GM18519 (cell line): Measurements from ENCODE around the gene DGLUCY.
"Not testable (repeated sequence)": the region's sequence is repeated elsewhere in the genome, so short reads cannot be mapped to it uniquely, and the experiment has no call there.

Experiments used
- ATAC-seq: cut with Tn5 transposase; IDR thresholded peaks from one replicate; pipeline ENCODE4 v1.9.1; 2021; ENCODE audit warnings: mild to moderate bottlenecking, moderate library complexity; ENCODE audit not compliant: unreplicated experiment, low FRiP score

The DGLUCY gene

GRCh38 chr14:91113829-91114078, at the start of gene DGLUCY:
Gene DGLUCY, plus strand, starts transcription at chr14:91114073. Its CDS starts 46,222 bp downstream, at chr14:91160295.
- ATAC-seq = no peak

DNA sequence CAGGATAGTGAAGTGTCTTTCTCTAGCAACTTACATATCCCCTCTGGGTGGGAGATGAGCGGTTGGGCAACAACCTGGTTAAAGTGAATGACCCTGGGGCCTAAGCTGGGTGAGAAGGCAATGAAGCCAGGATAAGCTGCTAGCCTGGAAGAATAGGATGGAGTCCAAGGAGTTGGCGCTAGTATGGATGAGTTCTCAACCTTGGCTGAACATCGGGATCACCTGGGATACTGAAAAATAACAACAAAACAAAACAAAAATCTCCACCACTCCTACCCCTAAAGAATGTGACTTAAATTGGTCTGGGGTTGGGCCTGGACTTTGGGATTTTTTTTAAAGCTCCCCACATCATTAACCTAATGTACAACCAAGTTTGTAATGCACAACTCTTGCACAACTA, 48.6 kb upstream of the DGLUCY start:
- ATAC-seq = no peak

DNA sequence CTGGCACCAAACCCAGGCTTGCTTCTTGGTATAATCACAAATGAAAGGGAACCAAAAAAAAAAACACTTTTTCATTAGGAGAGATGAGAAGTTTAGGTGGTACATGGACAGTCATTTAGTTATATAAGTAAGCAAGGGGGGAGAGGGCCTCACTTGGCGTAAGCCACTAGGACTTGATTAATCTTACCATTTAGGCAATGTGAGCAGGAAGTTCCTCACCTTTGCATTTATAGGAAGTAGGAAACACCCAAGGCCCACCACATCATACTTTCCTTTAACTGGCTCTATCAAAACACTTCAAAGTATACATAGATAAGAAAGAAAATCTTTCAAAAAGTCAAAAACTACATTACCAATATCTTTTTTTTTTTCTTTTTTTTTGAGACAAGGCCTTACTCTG, 46.7 kb upstream of the DGLUCY start:
- ATAC-seq = no peak

GRCh38 chr14:91068642-91069041, 45.2 kb upstream of the DGLUCY start:
- no peak for ATAC-seq

DNA sequence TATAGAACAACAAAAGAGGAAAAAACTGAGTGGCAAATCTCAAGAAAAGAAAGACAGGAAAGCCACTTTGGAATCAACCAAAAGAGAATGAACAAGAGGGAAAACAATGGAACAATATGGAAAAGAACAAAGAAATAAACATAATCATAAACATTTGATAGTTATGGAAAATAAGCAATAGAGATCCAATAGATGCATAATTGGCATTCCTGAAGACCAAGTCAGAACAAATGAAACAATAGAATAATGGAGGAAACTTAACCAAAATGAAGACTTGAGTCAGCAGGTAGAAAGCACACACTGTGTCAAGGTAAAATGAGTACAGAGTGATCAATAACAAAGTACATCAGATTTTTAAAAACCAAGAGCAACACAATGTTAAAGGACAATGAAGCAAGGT, 43.3 kb upstream of the DGLUCY start:
- ATAC-seq = no peak

DNA sequence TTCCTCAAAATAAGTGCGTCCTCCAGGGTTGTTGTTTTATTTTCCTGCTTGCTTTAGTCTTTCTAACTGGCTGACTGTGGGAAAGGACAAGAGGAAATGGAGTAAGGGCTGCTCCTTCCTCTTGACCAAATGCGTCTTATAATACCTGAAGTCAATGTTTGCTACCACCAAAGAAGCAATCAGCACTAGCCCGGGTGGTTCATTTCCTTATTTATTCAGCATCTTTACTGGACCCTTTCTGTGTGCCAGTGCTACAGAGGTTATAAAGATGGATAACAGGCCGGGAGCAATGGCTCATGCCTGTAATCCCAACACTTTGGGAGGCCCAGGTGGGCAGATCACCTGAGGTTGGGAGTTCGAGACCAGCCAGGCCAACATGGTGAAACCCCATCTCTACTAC, 38.3 kb upstream of the DGLUCY start:
- no peak for ATAC-seq

- ATAC-seq = peak; percentile 64
Observed at GRCh38 chr14:91078095-91078737, 35.7 kb upstream of the DGLUCY start.

DNA sequence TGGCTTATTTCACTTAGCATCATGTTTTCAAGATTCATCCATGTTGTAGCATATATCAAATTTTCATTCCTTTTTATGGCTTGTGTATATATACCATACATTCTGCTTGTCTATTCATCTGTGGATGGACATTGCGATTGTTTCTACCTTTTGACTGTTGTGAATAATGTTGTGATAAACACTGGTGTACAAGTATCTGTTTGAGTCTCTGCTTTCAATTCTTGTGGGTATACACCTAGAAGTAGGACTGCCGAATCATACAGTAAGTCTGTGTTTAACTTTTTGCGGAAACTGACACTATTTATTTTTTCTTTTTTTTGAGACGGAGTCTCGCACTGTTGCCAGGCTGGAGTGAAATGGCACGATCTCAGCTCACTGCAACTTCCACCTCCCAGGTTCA, 33.8 kb upstream of the DGLUCY start:
- no peak for ATAC-seq

DNA sequence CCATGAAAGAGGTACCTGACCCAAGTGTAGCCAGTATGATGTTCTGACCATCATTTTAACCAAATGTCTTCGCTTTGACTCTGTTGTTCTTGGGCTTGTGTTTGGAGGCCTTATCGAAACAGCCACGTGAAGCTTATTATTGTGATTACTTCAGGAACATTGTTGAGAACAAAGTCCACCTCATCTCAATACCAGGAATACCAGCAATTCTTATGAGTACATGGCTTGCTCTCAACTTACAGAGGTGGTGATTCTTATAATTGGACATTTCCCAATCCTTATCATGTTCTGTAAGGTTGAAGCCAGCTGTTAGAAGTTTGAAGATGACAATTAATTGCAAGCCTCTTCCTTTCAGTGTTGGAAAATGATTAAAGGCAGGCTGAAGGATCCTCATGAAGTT, 31.6 kb upstream of the DGLUCY start:
- ATAC-seq = no peak

GRCh38 chr14:91084516-91084915, 29.4 kb upstream of the DGLUCY start:
- no peak for ATAC-seq

DNA sequence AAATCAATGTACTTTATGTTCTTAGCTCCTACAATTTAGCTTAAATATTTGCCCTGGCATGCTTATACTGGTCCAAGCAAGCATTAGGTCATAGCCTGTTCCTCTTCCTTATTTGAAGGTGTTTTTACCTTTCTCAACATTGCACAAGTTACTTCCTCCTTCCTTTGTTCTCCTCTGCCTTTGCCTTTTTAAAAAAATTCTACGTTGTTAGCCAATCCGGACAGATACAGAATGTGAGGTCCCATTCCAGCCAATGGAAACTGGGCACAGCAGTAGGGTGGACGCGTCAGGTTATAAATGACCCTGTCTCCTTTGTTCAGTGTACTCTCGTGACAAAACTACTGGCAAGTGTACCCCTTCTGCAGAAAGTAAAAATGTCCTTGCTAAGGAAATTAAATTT, 26.4 kb upstream of the DGLUCY start:
- not testable (repeated sequence) for ATAC-seq

DNA sequence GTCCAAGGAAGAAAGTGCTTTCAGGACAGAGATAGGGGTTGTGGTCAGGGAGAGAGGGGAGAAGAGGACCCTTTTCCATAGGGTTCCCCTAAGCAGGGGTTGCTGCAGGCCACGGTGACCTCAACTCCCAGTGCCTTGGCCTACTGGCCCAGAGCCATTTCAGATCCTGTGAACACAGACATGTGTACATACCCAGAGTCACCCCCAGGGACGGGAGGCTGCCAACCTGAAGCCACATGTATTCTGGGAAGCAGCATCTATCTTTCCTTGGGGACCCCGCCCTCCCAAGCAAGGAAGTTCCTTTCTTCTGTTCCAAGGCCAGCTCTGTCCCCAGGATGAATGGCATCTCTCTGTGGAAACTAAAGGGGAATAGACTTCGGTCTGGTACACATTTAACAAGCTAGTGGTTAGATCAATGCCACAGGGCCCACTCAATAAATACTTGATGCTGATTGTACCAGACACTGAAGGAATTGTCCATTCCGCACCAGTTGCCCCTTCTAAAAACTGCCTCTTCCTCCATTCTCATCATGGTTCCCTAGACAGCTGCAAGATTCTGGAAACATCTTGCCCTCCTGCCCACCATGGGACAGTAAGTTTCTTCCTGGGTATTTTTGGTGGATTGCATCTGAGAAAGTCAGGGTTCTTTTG, 25.2 kb upstream of the DGLUCY start:
- ATAC-seq = no peak

DNA sequence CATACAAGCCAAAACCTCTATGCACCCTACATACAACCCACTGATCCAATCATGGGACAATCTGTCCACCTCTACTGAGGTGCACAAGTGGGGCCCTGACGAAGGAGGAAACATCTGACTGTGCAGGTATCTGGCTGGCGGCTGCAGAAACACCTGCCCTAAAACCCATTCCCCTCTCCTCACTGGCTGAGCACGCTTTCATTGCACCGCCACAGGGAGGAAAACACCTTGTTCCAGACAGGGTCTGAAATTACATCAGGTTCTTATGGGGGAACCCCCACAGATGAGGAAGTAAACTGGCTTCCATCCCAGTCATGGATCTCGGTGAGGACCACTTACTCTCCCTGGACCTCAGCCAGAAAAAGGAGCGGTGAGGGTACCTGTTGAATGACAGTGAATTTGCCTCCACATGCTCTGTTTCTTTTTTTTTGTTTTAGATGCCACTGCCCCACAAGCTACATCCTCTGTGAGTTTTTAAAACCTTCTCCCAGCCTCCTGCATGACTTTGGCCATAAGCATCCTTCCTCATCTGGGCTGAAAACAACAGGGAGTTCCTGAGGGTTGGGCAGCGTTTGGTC, 23.8 kb upstream of the DGLUCY start:
- ATAC-seq = no peak

- no peak for ATAC-seq
Observed at GRCh38 chr14:91090743-91091142, 23.1 kb upstream of the DGLUCY start.

DNA sequence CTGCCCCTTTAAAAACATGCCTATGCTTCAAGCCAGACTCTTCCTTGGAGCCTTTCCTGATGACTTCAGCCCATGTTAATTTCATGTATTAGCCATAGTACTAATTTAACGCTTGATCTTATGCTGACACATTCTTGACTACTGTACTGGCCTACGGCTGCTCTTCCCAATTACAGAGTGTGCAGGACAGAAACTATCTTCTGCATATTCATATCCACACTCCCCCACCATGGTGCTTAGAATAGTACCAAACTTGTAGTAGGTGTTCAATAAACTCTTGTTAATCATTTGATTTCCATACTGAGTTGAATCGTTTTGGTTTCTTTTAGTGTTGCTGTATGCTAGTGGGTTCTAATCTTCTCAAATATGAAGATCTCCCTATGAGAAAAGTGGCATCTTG, 21.8 kb upstream of the DGLUCY start:
- ATAC-seq = no peak

DNA sequence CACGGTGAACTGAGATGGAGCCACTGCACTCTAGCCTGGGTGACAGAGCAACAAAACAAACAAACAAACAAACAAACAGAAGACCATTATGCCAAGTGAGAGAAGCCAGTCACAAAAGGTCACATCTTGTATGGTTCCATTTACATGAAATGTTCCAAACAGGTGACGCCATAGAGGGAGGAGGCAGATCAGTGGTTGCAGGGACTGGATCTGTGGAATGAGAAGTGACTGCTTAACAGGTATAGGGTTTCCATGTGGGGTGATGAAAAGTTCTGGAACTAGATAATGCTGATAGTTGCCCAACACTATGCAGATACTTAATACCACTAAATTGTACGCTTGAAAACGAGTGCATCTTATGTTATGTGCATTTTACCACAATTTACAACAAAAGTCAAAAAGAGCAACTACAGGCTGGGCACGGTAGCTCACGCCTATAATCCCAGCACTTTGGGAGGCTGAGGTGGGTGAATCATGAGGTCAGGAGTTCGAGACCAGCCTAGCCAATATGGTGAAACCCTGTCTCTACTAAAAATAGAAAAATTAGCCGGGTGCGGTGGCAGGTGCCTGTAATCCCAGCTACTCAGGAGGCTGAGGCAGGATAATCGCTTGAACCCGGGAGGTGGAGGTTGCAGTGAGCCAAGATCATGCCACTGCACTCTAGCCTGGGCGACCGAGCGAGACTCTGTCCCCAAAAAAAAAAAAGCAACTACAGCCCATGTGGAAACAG, 20.0 kb upstream of the DGLUCY start:
- not testable (repeated sequence) for ATAC-seq

DNA sequence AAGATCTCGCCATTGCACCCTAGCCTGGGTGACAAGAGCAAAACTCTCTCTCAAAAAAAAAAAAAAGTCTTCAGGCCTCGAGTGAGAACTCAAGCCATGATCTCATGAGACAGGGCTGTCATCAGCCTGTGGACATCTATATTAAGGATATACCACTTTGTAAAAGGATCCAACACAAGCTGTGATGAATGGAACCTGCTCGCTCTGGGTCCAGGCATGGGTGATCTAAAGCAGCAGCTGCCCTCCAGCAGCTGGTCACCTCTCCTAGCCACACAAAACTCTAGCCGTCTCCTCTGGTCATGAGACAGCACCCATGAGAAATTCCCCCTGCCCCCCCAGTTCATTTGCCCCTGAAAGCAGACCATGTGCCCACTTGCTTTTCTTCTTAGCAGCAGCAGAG, 19.1 kb upstream of the DGLUCY start:
- no peak for ATAC-seq

- ATAC-seq = no peak
Observed at GRCh38 chr14:91095178-91095577, 18.7 kb upstream of the DGLUCY start.

DNA sequence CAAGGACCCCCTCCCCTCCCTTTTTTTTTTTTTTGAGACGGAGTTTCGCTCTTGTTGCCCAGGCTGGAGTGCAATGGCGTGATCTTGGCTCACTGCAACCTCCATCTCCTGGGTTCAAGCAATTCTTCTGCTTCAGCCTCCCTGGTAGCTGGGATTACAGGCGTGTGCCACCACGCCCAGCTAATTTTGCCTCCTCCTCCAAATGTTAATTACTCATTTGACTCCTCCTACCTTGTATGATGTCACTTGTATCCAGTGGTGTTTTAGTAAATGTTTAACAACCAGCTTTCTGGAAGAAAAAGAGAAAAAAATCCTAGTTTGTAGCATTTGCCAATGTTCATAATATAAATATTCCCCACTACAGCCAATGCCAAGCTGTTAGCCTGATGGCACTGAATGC, 16.2 kb upstream of the DGLUCY start:
- ATAC-seq = not testable (repeated sequence)

GRCh38 chr14:91098591-91098990, 15.3 kb upstream of the DGLUCY start:
- no peak for ATAC-seq

DNA sequence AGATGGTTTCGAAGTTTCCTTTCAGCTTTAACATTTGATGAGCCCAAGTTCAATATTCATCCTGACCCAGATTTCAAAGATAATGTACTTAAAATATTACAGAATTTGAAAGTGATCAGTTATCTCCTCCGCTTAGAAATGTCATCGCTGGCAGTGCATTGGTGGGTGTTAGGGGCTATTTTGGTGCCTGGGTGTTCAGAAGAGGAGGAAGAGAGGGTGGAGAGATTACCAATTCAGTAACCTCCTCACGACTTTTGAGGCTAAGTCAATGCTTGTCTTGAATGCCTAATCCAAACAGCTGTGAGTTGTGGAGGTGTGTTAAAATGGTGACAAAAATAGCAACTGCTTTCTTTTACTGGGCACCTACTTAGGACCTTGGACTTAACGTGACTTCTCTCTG, 13.8 kb upstream of the DGLUCY start:
- ATAC-seq = no peak

DNA sequence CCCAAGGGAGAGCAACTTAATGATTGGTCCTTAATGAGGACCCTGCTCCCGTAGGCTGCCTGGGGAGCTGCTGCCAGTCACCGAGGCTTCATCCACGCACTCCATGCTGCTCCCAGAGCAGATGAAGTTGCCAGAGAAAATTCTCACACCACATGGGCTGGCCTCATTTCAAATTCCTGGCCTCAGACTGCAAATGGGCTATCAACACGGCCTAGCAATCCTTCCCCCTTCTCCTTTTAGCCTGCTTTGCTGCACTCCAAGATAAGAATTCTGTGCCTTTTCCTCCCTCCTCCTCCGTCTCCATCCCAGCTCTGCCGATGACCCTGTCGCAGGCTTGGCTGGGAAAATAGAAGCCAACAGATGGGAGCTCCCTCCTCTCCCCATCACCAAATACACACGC, 10.8 kb upstream of the DGLUCY start:
- no peak for ATAC-seq
